ENCODE data around the gene GPC6.

The GPC6 gene

GRCh38 chr13:94088742-94089141 is 862.1 kb downstream of the GPC6 start:
- H3K27ac ChIP-seq = no peak overlapping the region
- H3K4me3 ChIP-seq = no peak overlapping the region

- Histone ChIP-seq H3K4me3 (no peak overlapping the region), H3K27ac (no peak overlapping the region)
Measured at GRCh38 chr13:94090773-94091480, 864.3 kb downstream of the GPC6 start.

- Histone ChIP-seq H3K4me3 (no peak overlapping the region), H3K27ac (no peak overlapping the region)
Measured at GRCh38 chr13:94093652-94094315, 867.2 kb downstream of the GPC6 start.

GRCh38 chr13:94109715-94110374 is 883.2 kb downstream of the GPC6 start:
- Histone ChIP-seq H3K4me3 (no peak overlapping the region), H3K27ac (no peak overlapping the region)

GRCh38 chr13:94112227-94112626 is 885.6 kb downstream of the GPC6 start:
- Histone ChIP-seq H3K27ac (no peak overlapping the region), H3K4me3 (no peak overlapping the region)

- Histone ChIP-seq H3K27ac (no peak overlapping the region), H3K4me3 (no peak overlapping the region)
Measured at GRCh38 chr13:94112731-94113130, 886.1 kb downstream of the GPC6 start.

- no peak overlapping the region for H3K4me3 ChIP-seq
Measured at GRCh38 chr13:94113245-94113644, 886.6 kb downstream of the GPC6 start.

GRCh38 chr13:94114166-94114565 is 887.6 kb downstream of the GPC6 start:
- no peak overlapping the region for H3K27ac ChIP-seq
- H3K4me3 ChIP-seq = no peak overlapping the region

More at GRCh38 chr13:94113245-94113644, 886.6 kb downstream of the GPC6 start:
- no peak overlapping the region for H3K27ac ChIP-seq

- no peak overlapping the region for H3K4me3 ChIP-seq
- H3K27ac ChIP-seq = no peak overlapping the region
Measured at GRCh38 chr13:94115054-94115453, 888.4 kb downstream of the GPC6 start.

- no peak overlapping the region for H3K4me3 ChIP-seq
- H3K27ac ChIP-seq = no peak overlapping the region
Measured at GRCh38 chr13:94119360-94119936, 892.8 kb downstream of the GPC6 start.

GRCh38 chr13:94120878-94121277 is 894.3 kb downstream of the GPC6 start:
- Histone ChIP-seq H3K27ac (no peak overlapping the region), H3K4me3 (no peak overlapping the region)

GRCh38 chr13:94121686-94122085 is 895.1 kb downstream of the GPC6 start:
- Histone ChIP-seq H3K4me3 (no peak overlapping the region), H3K27ac (no peak overlapping the region)

GRCh38 chr13:94122300-94122915 is 895.8 kb downstream of the GPC6 start:
- Histone ChIP-seq H3K4me3 (no peak overlapping the region), H3K27ac (no peak overlapping the region)

- Histone ChIP-seq H3K27ac (no peak overlapping the region), H3K4me3 (no peak overlapping the region)
Measured at GRCh38 chr13:94123557-94123956, 897.0 kb downstream of the GPC6 start.

GRCh38 chr13:94128430-94128829 is 901.8 kb downstream of the GPC6 start:
- Histone ChIP-seq H3K27ac (no peak overlapping the region), H3K4me3 (no peak overlapping the region)

GRCh38 chr13:94129490-94129894 is 902.9 kb downstream of the GPC6 start:
- no peak overlapping the region for H3K4me3 ChIP-seq
- H3K27ac ChIP-seq = no peak overlapping the region

- Histone ChIP-seq H3K4me3 (no peak overlapping the region), H3K27ac (no peak overlapping the region)
Measured at GRCh38 chr13:94138831-94139230, 912.2 kb downstream of the GPC6 start.

GRCh38 chr13:94139393-94139995 is 912.9 kb downstream of the GPC6 start:
- Histone ChIP-seq H3K27ac (no peak overlapping the region), H3K4me3 (no peak overlapping the region)

- Histone ChIP-seq H3K4me3 (no peak overlapping the region), H3K27ac (no peak overlapping the region)
Measured at GRCh38 chr13:94140027-94140426, 913.4 kb downstream of the GPC6 start.

- H3K4me3 ChIP-seq = no peak overlapping the region
- no peak overlapping the region for H3K27ac ChIP-seq
Measured at GRCh38 chr13:94140511-94140910, 913.9 kb downstream of the GPC6 start.

All from skin epidermis (tissue), 12 donors.